ENCODE data around the gene TAF15. TPM values are rescaled to one million over a fixed set of nuclear protein-coding genes. Genes with fewer than 3 reads are reported as not detected.

Gene TAF15
- total RNA-seq, 4 donors from 2014 or later, result 48.7 to 111 (median 66.7) TPM

GRCh38 chr17:35889818-35890773 lies 80.8 kb downstream of the TAF15 start:
- intact Hi-C loops (cut with DNase I), result no loop called here
- H3K27ac ChIP-seq, result peak overlapping the region in 1 of 4 donors; percentile 55
- H3K4me3 ChIP-seq, result no peak overlapping the region
- 39 to 68% methylated on average over 2 of the region's 2 CpGs for WGBS, 2 donors
- no peaks in the 10 kb centered on the region for H3K27me3 ChIP-seq
- H3K36me3 ChIP-seq, result no peaks in the 10 kb centered on the region
- H3K9me3 ChIP-seq, result no peaks in the 10 kb centered on the region
- DNase-seq, result no peak
- TF ChIP-seq CTCF (IDR thresholded peaks at IDR 0.05) (no peak), POLR2A (IDR thresholded peaks at IDR 0.05) (no peak)
- peaks cover 0 to 8% (median 0%) of the 10 kb centered on the region in 3 donors for H3K4me1 ChIP-seq

GRCh38 chr17:35890774-35891155 lies 81.5 kb downstream of the TAF15 start:
- Histone ChIP-seq H3K4me3 (no peak overlapping the region), H3K27me3 (no peaks in the 10 kb centered on the region), H3K4me1 (peaks cover 0 to 8% (median 0%) of the 10 kb centered on the region in 3 donors), H3K9me3 (no peaks in the 10 kb centered on the region), H3K36me3 (no peaks in the 10 kb centered on the region), H3K27ac (no peak overlapping the region)
- no peak for TF ChIP-seq POLR2A (IDR thresholded peaks at IDR 0.05)
- no peak for TF ChIP-seq CTCF (IDR thresholded peaks at IDR 0.05)
- no peak for DNase-seq
- intact Hi-C loops (cut with DNase I), result no loop called here
- 65 to 68% methylated on average over 3 to 4 of the region's 4 CpGs for WGBS, 2 donors

GRCh38 chr17:35891269-35891668 lies 82.0 kb downstream of the TAF15 start:
- Histone ChIP-seq H3K4me3 (no peak overlapping the region), H3K36me3 (no peaks in the 10 kb centered on the region), H3K27ac (no peak overlapping the region), H3K4me1 (peaks cover 0 to 8% (median 0%) of the 10 kb centered on the region in 3 donors), H3K27me3 (no peaks in the 10 kb centered on the region), H3K9me3 (no peaks in the 10 kb centered on the region)
- no peak for DNase-seq
- intact Hi-C loops (cut with DNase I), result no loop called here
- TF ChIP-seq POLR2A (IDR thresholded peaks at IDR 0.05) (no peak), CTCF (IDR thresholded peaks at IDR 0.05) (no peak)
- WGBS, 2 donors, result 83 to 86% methylated on average over 4 of the region's 4 CpGs

- intact Hi-C loops (cut with DNase I), result no loop called here
- 8 to 21% methylated on average over 5 to 6 of the region's 6 CpGs for WGBS, 2 donors
- Histone ChIP-seq H3K27ac (peak overlapping the region in 1 of 4 donors; percentile 3), H3K4me3 (no peak overlapping the region), H3K36me3 (no peaks in the 10 kb centered on the region), H3K4me1 (peaks cover 0 to 8% (median 0%) of the 10 kb centered on the region in 3 donors), H3K9me3 (no peaks in the 10 kb centered on the region), H3K27me3 (no peaks in the 10 kb centered on the region)
- TF ChIP-seq CTCF (IDR thresholded peaks at IDR 0.05) (no peak), POLR2A (IDR thresholded peaks at IDR 0.05) (no peak)
- no peak for DNase-seq
Measured at GRCh38 chr17:35892091-35893035, 83.1 kb downstream of the TAF15 start.
